ENCODE data around the gene SLC4A11.

DNA sequence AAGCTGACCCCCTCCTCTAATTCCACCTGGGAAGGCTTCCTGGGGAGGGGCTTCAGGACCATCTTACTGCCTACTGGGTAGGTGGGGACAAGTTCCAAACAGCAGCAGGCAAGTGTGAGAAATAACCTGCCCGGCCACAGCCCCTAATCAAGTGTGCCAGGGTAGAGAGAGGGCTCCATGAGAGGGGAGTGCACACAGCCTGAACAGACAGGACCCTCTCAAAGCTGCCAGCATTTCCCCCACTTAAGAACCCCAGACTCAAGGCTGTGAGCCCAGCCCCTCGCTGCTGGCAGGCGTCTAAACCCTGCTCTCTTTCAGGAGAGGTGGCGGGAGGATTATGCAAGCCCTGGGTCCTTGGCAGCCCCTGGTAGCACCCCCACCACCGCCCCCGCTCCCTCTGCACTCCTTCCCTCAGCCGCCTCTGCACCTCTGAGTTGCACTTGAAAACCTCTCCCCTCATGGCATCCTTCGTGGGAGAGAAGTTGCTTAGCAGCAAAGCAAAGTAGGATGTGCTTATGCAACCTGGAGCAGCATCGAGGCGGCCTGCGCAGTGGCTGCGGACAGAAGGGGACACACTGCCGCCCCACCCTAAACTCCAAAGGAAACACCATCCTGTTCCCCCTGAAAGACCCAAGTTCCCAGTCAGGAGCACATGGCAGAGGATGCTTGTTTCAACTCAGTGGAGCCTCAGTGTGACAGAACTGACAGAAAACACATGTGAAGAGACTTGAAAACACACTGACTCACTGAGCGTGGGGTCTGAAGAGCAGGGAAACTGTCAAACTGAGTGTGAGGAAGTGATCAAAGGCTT lies 45.0 kb downstream of the SLC4A11 start:
- TF ChIP-seq POLR2A (IDR thresholded peaks at IDR 0.05; ENCODE audit: low read depth, low read length) (no peak), POLR2AphosphoS5 (IDR thresholded peaks at IDR 0.05; ENCODE audit: low read depth, low read length) (no peak), TAF1 (IDR thresholded peaks at IDR 0.05; ENCODE audit: low read depth, low read length) (no peak)
